OCI-LY7 (cell line): ENCODE measurements around the gene DHX57.
A peak's percentile ranks its signal among the peaks of the same experiment; 100 is the strongest.

ENCODE experiments used
- CTCF ChIP-seq: fragments of 200-600 bp; sonication (generic); conservative IDR thresholded peaks from 2 replicates; pipeline ENCODE4 v1.5.1; 2014; ENCODE audit warnings: mild to moderate bottlenecking, antibody characterized with exemption, low read length, moderate library complexity, mixed read lengths
- EZH2phosphoT487 ChIP-seq: fragments of 200-600 bp; sonication (generic); IDR thresholded peaks from 2 replicates; pipeline ENCODE4 v1.6.1; 2018; ENCODE audit warnings: low read depth, borderline replicate concordance, mild to moderate bottlenecking, mixed run types, antibody characterized with exemption, low read length, moderate library complexity, mixed read lengths

DNA sequence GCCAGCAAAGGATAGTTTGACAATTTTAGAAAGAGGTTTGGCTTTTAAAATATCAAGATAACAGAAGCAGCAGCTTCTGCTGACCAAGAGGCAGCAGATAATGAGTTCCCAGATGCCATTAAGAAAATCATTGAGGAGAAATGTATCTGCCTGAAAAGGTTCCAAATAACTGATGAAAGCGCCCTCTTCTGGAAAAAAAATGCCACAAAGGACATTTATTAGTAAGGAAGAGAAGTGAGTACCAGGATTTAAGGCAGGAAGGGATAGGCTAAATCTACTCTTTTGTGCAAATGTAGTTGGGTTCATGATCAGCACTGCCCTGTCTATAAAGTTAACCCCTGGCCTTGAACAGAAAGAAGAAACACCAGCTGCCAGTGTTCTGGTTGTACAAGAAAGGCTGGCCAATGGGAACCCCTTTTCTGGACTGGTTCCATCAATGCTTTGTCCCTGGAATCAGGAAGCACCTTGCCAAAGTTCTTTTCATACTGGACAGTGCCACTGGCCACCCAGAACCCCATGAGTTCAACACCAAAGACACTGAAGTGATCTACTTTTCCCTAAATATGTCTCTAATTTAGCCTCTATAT lies 40.6 kb downstream of the DHX57 start:
- peak; percentile 81 for TF ChIP-seq CTCF
- TF ChIP-seq EZH2phosphoT487 = no peak
